ENCODE measurements around the gene ARHGAP15. TPM values are rescaled to one million over a fixed set of nuclear protein-coding genes. Genes with fewer than 3 reads are reported as not detected.

Gene ARHGAP15
- total RNA-seq, 1 experiment from 2014 or later, result 0.41 TPM

- CTCF ChIA-PET, result no interaction called here
- intact Hi-C loops (cut with micrococcal nuclease; ENCODE audit: unreplicated experiment) (no loop called here), in situ Hi-C loops (cut with HindIII; ENCODE audit: low pct_unique_long_range_greater_than_20kb, low sequenced_read_pairs) (no loop called here)
- Histone ChIP-seq H3K27ac (ENCODE audit: low read length) (no peak overlapping the region), H3K4me1 (ENCODE audit: control insufficient read depth, insufficient read depth, low read length) (no peaks in the 10 kb centered on the region), H3K4me3 (ENCODE audit: low read depth in 2 of 2, low read length in 2 of 2) (no peak overlapping the region), H3K9me3 (ENCODE audit: control insufficient read depth, insufficient read depth, low read depth, low read length) (no peaks in the 10 kb centered on the region), H3K27me3 (ENCODE audit: control insufficient read depth, insufficient read depth, low read length) (no peaks in the 10 kb centered on the region), H3K36me3 (ENCODE audit: control insufficient read depth, insufficient read depth, low read length) (no peaks in the 10 kb centered on the region)
- POLR2A ChIA-PET, result no interaction called here
- TF ChIP-seq CTCF (IDR thresholded peaks at IDR 0.05) (no peak), TCF7L2 (IDR thresholded peaks at IDR 0.05; ENCODE audit: low read depth, low read length) (no peak), REST (IDR thresholded peaks at IDR 0.05; ENCODE audit: insufficient read depth in 1 of 2, low read depth in 2 of 2, low read length in 1 of 2) (no peak), SIN3A (IDR thresholded peaks at IDR 0.05; ENCODE audit: borderline replicate concordance, insufficient read depth, low read depth, low read length) (no peak), POLR2AphosphoS5 (IDR thresholded peaks at IDR 0.05; ENCODE audit: low read depth, low read length) (no peak)
- BruUV-seq (replicated peaks), result no TSS peak
- no peak for DNase-seq (ENCODE audit: low read depth, low spot score)
- ATAC-seq, result no peak
Observed at GRCh38 chr2:143148011-143148410, 18.8 kb downstream of the ARHGAP15 start.

- DNase-seq (ENCODE audit: low read depth, low spot score), result no peak
Observed at GRCh38 chr2:143148757-143149156, 19.5 kb downstream of the ARHGAP15 start.

More at GRCh38 chr2:143148757-143149156, 19.5 kb downstream of the ARHGAP15 start:
- H3K36me3 ChIP-seq (ENCODE audit: control insufficient read depth, insufficient read depth, low read length), result no peaks in the 10 kb centered on the region
- ChIA-PET POLR2A (no interaction called here), CTCF (interaction anchor here (0.6 kb wide), 1 partner anchor 77 kb away, joined by 3 read pairs; no protein-coding TSS in a partner anchor)
- no peaks in the 10 kb centered on the region for H3K9me3 ChIP-seq (ENCODE audit: control insufficient read depth, insufficient read depth, low read depth, low read length)
- H3K27ac ChIP-seq (ENCODE audit: low read length), result no peak overlapping the region
- in situ Hi-C loops (cut with HindIII; ENCODE audit: low pct_unique_long_range_greater_than_20kb, low sequenced_read_pairs), result no loop called here
- H3K4me3 ChIP-seq (ENCODE audit: low read depth in 2 of 2, low read length in 2 of 2), result no peak overlapping the region
- intact Hi-C loops (cut with micrococcal nuclease; ENCODE audit: unreplicated experiment), result no loop called here
- ATAC-seq, result no peak
- H3K4me1 ChIP-seq (ENCODE audit: control insufficient read depth, insufficient read depth, low read length), result no peaks in the 10 kb centered on the region
- TF ChIP-seq POLR2AphosphoS5 (IDR thresholded peaks at IDR 0.05; ENCODE audit: low read depth, low read length) (no peak), SIN3A (IDR thresholded peaks at IDR 0.05; ENCODE audit: borderline replicate concordance, insufficient read depth, low read depth, low read length) (no peak), REST (IDR thresholded peaks at IDR 0.05; ENCODE audit: insufficient read depth in 1 of 2, low read depth in 2 of 2, low read length in 1 of 2) (no peak), TCF7L2 (IDR thresholded peaks at IDR 0.05; ENCODE audit: low read depth, low read length) (no peak), CTCF (IDR thresholded peaks at IDR 0.05) (no peak)
- no peaks in the 10 kb centered on the region for H3K27me3 ChIP-seq (ENCODE audit: control insufficient read depth, insufficient read depth, low read length)
- no TSS peak for BruUV-seq (replicated peaks)
